ENCODE measurements around the gene CDK6. TPM values are rescaled to one million over a fixed set of nuclear protein-coding genes. Genes with fewer than 3 reads are reported as not detected.

The CDK6 gene
- total and polyA plus RNA-seq, 2 donors: 6.5 to 42.0 TPM

- Histone ChIP-seq H3K4me3 (ENCODE audit: low read length in 2 of 2) (no peak overlapping the region), H3K36me3 (ENCODE audit: control insufficient read depth in 2 of 2, insufficient read depth in 2 of 2, low read length in 1 of 2) (peaks cover 5 to 19% of the 10 kb centered on the region in 2 donors), H3K27ac (ENCODE audit: low read depth in 1 of 2, low read length in 1 of 2) (no peak overlapping the region), H3K4me1 (ENCODE audit: control insufficient read depth in 2 of 2, insufficient read depth in 2 of 2, low read length in 2 of 2) (peaks cover 6 to 9% of the 10 kb centered on the region in 2 donors), H3K27me3 (ENCODE audit: control insufficient read depth in 2 of 2, insufficient read depth in 1 of 2, low read length in 1 of 2) (no peaks in the 10 kb centered on the region), H3K9me3 (ENCODE audit: control insufficient read depth in 2 of 2, insufficient read depth in 1 of 2, low read length in 1 of 2) (no peaks in the 10 kb centered on the region)
- WGBS: 83% methylated on average over 4 of the region's 4 CpGs
- no peak for DNase-seq (ENCODE audit: low read depth in 6 of 9, low spot score in 9 of 9)
These were observed 136.3 kb downstream of the CDK6 start for GRCh38 chr7:92699966-92700514.

GRCh38 chr7:92699560-92699959 lies 136.8 kb downstream of the CDK6 start:
- Histone ChIP-seq H3K4me3 (ENCODE audit: low read length in 2 of 2) (no peak overlapping the region), H3K27ac (ENCODE audit: low read depth in 1 of 2, low read length in 1 of 2) (no peak overlapping the region), H3K4me1 (ENCODE audit: control insufficient read depth in 2 of 2, insufficient read depth in 2 of 2, low read length in 2 of 2) (peaks cover 6 to 9% of the 10 kb centered on the region in 2 donors), H3K27me3 (ENCODE audit: control insufficient read depth in 2 of 2, insufficient read depth in 1 of 2, low read length in 1 of 2) (no peaks in the 10 kb centered on the region), H3K9me3 (ENCODE audit: control insufficient read depth in 2 of 2, insufficient read depth in 1 of 2, low read length in 1 of 2) (no peaks in the 10 kb centered on the region), H3K36me3 (ENCODE audit: control insufficient read depth in 2 of 2, insufficient read depth in 2 of 2, low read length in 1 of 2) (peaks cover 5 to 19% of the 10 kb centered on the region in 2 donors)
- WGBS: 98% methylated on average over 2 of the region's 2 CpGs
- no peak for DNase-seq (ENCODE audit: low read depth in 6 of 9, low spot score in 9 of 9)

- Histone ChIP-seq H3K27me3 (ENCODE audit: control insufficient read depth in 2 of 2, insufficient read depth in 1 of 2, low read length in 1 of 2) (no peaks in the 10 kb centered on the region), H3K27ac (ENCODE audit: low read depth in 1 of 2, low read length in 1 of 2) (peak overlapping the region in 1 of 2 donors; percentile 60), H3K4me3 (ENCODE audit: low read length in 2 of 2) (no peak overlapping the region), H3K4me1 (ENCODE audit: control insufficient read depth in 2 of 2, insufficient read depth in 2 of 2, low read length in 2 of 2) (peaks cover 6 to 9% of the 10 kb centered on the region in 2 donors), H3K36me3 (ENCODE audit: control insufficient read depth in 2 of 2, insufficient read depth in 2 of 2, low read length in 1 of 2) (peaks cover 5 to 25% of the 10 kb centered on the region in 2 donors), H3K9me3 (ENCODE audit: control insufficient read depth in 2 of 2, insufficient read depth in 1 of 2, low read length in 1 of 2) (no peaks in the 10 kb centered on the region)
- DNase-seq (ENCODE audit: low read depth in 6 of 9, low spot score in 9 of 9): no peak
- WGBS: 92% methylated on average over 12 of the region's 12 CpGs
These were observed 138.0 kb downstream of the CDK6 start for GRCh38 chr7:92698237-92698841.

DNA sequence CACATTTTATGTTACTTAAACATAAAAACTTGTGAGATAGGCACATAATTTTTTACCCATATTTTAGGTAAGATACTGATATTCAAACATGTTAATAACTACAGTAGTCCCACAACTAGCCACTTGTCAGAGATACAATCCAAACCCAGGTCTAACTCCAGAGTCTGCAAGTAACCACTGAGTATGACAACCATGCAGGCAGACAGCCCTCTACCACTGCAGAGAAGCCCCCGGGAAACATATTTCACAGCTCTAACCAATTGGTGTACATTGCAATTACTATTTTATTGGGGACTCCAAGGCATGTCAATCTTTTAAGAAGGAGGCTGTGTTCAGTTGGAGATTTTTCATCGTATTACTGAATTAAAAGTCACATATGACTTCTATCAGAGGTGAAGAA lies 139.0 kb downstream of the CDK6 start:
- 93% methylated on average over 2 of the region's 2 CpGs for WGBS
- Histone ChIP-seq H3K9me3 (ENCODE audit: control insufficient read depth in 2 of 2, insufficient read depth in 1 of 2, low read length in 1 of 2) (no peaks in the 10 kb centered on the region), H3K27me3 (ENCODE audit: control insufficient read depth in 2 of 2, insufficient read depth in 1 of 2, low read length in 1 of 2) (no peaks in the 10 kb centered on the region), H3K4me1 (ENCODE audit: control insufficient read depth in 2 of 2, insufficient read depth in 2 of 2, low read length in 2 of 2) (peaks cover 6 to 9% of the 10 kb centered on the region in 2 donors), H3K36me3 (ENCODE audit: control insufficient read depth in 2 of 2, insufficient read depth in 2 of 2, low read length in 1 of 2) (peaks cover 5 to 22% of the 10 kb centered on the region in 2 donors), H3K4me3 (ENCODE audit: low read length in 2 of 2) (no peak overlapping the region), H3K27ac (ENCODE audit: low read depth in 1 of 2, low read length in 1 of 2) (no peak overlapping the region)
- no peak for DNase-seq (ENCODE audit: low read depth in 6 of 9, low spot score in 9 of 9)

GRCh38 chr7:92697012-92697411 lies 139.4 kb downstream of the CDK6 start:
- WGBS: 95% methylated on average over 6 of the region's 6 CpGs
- Histone ChIP-seq H3K9me3 (ENCODE audit: control insufficient read depth in 2 of 2, insufficient read depth in 1 of 2, low read length in 1 of 2) (no peaks in the 10 kb centered on the region), H3K36me3 (ENCODE audit: control insufficient read depth in 2 of 2, insufficient read depth in 2 of 2, low read length in 1 of 2) (peaks cover 5 to 22% of the 10 kb centered on the region in 2 donors), H3K4me1 (ENCODE audit: control insufficient read depth in 2 of 2, insufficient read depth in 2 of 2, low read length in 2 of 2) (peaks cover 6 to 10% of the 10 kb centered on the region in 2 donors), H3K27me3 (ENCODE audit: control insufficient read depth in 2 of 2, insufficient read depth in 1 of 2, low read length in 1 of 2) (no peaks in the 10 kb centered on the region), H3K4me3 (ENCODE audit: low read length in 2 of 2) (no peak overlapping the region), H3K27ac (ENCODE audit: low read depth in 1 of 2, low read length in 1 of 2) (no peak overlapping the region)
- DNase-seq (ENCODE audit: low read depth in 6 of 9, low spot score in 9 of 9): no peak

DNA sequence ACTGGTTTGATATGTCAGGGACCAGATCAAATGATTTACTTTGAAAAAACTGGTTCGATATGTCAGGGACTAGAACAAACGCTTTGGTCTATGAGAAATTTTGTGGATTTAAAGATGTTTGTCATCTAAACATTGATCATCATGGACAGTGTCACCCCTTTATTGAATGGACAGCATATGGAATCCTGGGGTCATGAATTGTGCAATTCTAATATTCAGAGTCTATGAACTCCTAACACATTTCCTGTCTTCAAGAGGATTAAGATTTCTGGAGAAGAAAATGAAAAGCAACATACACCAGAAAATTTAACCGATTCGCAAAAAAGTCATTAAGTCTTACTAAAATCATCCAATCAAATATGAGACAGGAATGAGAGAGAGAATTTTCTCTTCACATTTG lies 139.8 kb downstream of the CDK6 start:
- peaks cover 6 to 13% of the 10 kb centered on the region in 2 donors for H3K4me1 ChIP-seq (ENCODE audit: control insufficient read depth in 2 of 2, insufficient read depth in 2 of 2, low read length in 2 of 2)
- no peaks in the 10 kb centered on the region for H3K9me3 ChIP-seq (ENCODE audit: control insufficient read depth in 2 of 2, insufficient read depth in 1 of 2, low read length in 1 of 2)
- H3K4me3 ChIP-seq (ENCODE audit: low read length in 2 of 2): no peak overlapping the region
- DNase-seq (ENCODE audit: low read depth in 6 of 9, low spot score in 9 of 9): no peak
- WGBS: 95% methylated on average over 4 of the region's 4 CpGs
- no peaks in the 10 kb centered on the region for H3K27me3 ChIP-seq (ENCODE audit: control insufficient read depth in 2 of 2, insufficient read depth in 1 of 2, low read length in 1 of 2)
- H3K27ac ChIP-seq (ENCODE audit: low read depth in 1 of 2, low read length in 1 of 2): no peak overlapping the region
- H3K36me3 ChIP-seq (ENCODE audit: control insufficient read depth in 2 of 2, insufficient read depth in 2 of 2, low read length in 1 of 2): peaks cover 5 to 22% of the 10 kb centered on the region in 2 donors

DNA sequence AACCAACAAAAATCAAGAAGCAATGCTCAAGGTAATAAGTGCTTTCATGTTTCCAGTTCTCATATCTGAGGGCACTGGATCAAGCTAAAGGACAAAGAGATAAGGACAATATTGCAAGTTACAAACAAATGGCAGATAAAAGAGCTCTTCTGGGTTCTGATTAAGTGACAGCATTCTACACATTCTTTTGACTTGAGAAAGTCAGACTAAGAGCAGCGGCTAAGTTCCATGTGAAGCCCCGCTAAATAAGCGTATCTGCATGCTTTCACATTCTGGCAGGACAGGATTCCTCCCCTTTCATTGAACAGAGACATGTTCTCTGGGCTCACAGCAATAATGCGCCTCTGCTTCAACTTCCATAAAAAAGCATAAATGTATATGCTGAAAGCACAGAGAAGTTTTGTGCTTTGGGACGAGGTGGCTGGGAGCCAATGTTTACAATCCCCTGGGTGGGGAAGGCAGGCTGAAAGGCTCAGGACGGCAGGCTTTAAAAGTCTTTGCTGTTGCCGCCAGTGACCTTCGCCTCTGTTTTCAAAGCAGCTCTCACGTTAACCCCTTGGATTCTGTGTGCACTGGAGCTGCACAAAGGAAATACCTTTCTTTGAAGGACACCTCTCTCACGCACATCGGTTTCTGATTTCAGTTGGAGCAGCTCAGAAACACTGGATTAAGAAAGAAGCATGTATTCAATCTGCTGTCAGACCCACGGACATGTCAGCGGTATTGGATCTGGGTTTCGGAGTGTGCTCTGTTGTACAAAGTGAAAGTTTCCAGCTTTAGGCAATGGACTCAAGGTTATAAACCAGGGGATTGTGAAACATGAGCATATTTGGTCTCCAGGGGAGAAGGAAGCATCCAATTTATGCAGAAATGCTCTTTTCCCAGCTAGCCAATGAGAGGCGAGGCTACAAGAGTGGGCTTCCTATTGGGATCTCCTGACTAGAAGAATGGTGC lies 140.8 kb downstream of the CDK6 start:
- peaks cover 6 to 13% of the 10 kb centered on the region in 2 donors for H3K4me1 ChIP-seq (ENCODE audit: control insufficient read depth in 2 of 2, insufficient read depth in 2 of 2, low read length in 2 of 2)
- WGBS: 54% methylated on average over 15 of the region's 15 CpGs
- no peaks in the 10 kb centered on the region for H3K9me3 ChIP-seq (ENCODE audit: control insufficient read depth in 2 of 2, insufficient read depth in 1 of 2, low read length in 1 of 2)
- H3K27me3 ChIP-seq (ENCODE audit: control insufficient read depth in 2 of 2, insufficient read depth in 1 of 2, low read length in 1 of 2): no peaks in the 10 kb centered on the region
- H3K36me3 ChIP-seq (ENCODE audit: control insufficient read depth in 2 of 2, insufficient read depth in 2 of 2, low read length in 1 of 2): peaks cover 5 to 22% of the 10 kb centered on the region in 2 donors
- peak overlapping the region; percentile 53 to 62 for H3K27ac ChIP-seq (ENCODE audit: low read depth in 1 of 2, low read length in 1 of 2)
- H3K4me3 ChIP-seq (ENCODE audit: low read length in 2 of 2): peak overlapping the region; percentile 14 to 24
- DNase-seq (ENCODE audit: low read depth in 6 of 9, low spot score in 9 of 9): peak in 1 of 9 donors; percentile 43

- H3K4me1 ChIP-seq (ENCODE audit: control insufficient read depth in 2 of 2, insufficient read depth in 2 of 2, low read length in 2 of 2): peaks cover 6 to 13% of the 10 kb centered on the region in 2 donors
- H3K4me3 ChIP-seq (ENCODE audit: low read length in 2 of 2): no peak overlapping the region
These were observed 142.2 kb downstream of the CDK6 start for GRCh38 chr7:92694211-92694610.

DNA sequence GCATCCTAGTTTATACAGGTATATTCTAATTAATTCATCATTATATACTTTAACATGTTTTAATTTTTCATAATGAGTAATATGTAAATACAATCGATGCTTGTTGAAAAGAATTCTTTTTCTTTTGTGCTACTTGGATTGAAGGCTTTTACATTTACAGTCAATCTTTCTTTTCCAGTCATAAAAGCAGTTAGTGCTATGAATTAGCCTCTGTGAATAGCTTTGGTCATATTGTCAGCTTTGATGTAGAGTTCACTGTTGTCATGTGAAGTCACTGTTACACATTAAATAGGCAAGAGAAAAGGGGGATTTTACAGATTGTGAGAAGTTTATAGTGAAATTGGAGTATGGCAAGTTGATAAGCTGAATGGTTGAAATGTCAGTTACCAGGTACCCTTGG lies 142.9 kb downstream of the CDK6 start:
- no peak overlapping the region for H3K27ac ChIP-seq (ENCODE audit: low read depth in 1 of 2, low read length in 1 of 2)
- peaks cover 6 to 13% of the 10 kb centered on the region in 2 donors for H3K4me1 ChIP-seq (ENCODE audit: control insufficient read depth in 2 of 2, insufficient read depth in 2 of 2, low read length in 2 of 2)
- no peak for DNase-seq (ENCODE audit: low read depth in 6 of 9, low spot score in 9 of 9)
- peaks cover 5 to 20% of the 10 kb centered on the region in 2 donors for H3K36me3 ChIP-seq (ENCODE audit: control insufficient read depth in 2 of 2, insufficient read depth in 2 of 2, low read length in 1 of 2)
- H3K9me3 ChIP-seq (ENCODE audit: control insufficient read depth in 2 of 2, insufficient read depth in 1 of 2, low read length in 1 of 2): no peaks in the 10 kb centered on the region
- H3K27me3 ChIP-seq (ENCODE audit: control insufficient read depth in 2 of 2, insufficient read depth in 1 of 2, low read length in 1 of 2): no peaks in the 10 kb centered on the region
- H3K4me3 ChIP-seq (ENCODE audit: low read length in 2 of 2): no peak overlapping the region
- whole genome bisulfite sequencing: 100% methylated on average over 1 of the region's 1 CpG

More at GRCh38 chr7:92694211-92694610, 142.2 kb downstream of the CDK6 start:
- Histone ChIP-seq H3K9me3 (ENCODE audit: control insufficient read depth in 2 of 2, insufficient read depth in 1 of 2, low read length in 1 of 2) (no peaks in the 10 kb centered on the region), H3K36me3 (ENCODE audit: control insufficient read depth in 2 of 2, insufficient read depth in 2 of 2, low read length in 1 of 2) (peaks cover 5 to 16% of the 10 kb centered on the region in 2 donors), H3K27me3 (ENCODE audit: control insufficient read depth in 2 of 2, insufficient read depth in 1 of 2, low read length in 1 of 2) (no peaks in the 10 kb centered on the region), H3K27ac (ENCODE audit: low read depth in 1 of 2, low read length in 1 of 2) (no peak overlapping the region)
- DNase-seq (ENCODE audit: low read depth in 6 of 9, low spot score in 9 of 9): no peak
